GM18951 (cell line): Measurements from ENCODE around the gene SPRR2G.
"Not testable (repeated sequence)": the region's sequence is repeated elsewhere in the genome, so short reads cannot be mapped to it uniquely, and the experiment has no call there.

Experiments
- POLR2A ChIP-seq: IDR thresholded peaks from 4 replicates; pipeline ENCODE4 v1.6.1; 2011; ENCODE audit warnings: mild to moderate bottlenecking; ENCODE audit not compliant: insufficient read length, insufficient read depth; ENCODE audit errors: extremely low read depth
- in situ Hi-C: fragments of 300-500 bp; cut with MboI; formaldehyde crosslinking; loops from one replicate; pipeline ENCODE4 v1.12.0; 2022; ENCODE audit warnings: low sequenced_read_pairs, mixed read lengths, inconsistent platforms; ENCODE audit not compliant: unreplicated experiment

Gene SPRR2G

DNA sequence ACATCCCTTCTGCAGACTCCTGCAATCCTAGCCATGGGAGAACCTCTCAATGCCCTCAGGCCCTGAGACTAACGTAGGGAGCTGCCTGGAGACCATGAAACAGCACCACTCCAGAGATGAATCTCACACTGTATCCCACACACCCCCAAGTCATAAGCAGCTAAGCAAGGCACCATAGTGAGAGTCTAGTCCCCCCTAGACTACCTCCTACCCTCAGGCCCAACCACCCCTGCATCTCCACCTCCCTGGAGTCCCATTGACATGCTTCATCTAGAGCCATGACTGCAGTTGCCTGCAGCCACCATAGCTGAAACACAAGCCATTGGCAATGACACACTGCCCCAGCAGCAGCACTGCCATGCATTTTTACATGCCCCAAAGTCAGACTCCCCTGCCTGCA lies 17.4 kb downstream of the SPRR2G start:
- no peak for TF ChIP-seq POLR2A
- in situ Hi-C loops = no loop called here

GRCh38 chr1:153128688-153129087 lies 22.0 kb downstream of the SPRR2G start:
- in situ Hi-C loops = not testable (repeated sequence)

- in situ Hi-C loops = no loop called here
- no peak for TF ChIP-seq POLR2A
These were observed 23.4 kb downstream of the SPRR2G start for GRCh38 chr1:153127296-153127695.

DNA sequence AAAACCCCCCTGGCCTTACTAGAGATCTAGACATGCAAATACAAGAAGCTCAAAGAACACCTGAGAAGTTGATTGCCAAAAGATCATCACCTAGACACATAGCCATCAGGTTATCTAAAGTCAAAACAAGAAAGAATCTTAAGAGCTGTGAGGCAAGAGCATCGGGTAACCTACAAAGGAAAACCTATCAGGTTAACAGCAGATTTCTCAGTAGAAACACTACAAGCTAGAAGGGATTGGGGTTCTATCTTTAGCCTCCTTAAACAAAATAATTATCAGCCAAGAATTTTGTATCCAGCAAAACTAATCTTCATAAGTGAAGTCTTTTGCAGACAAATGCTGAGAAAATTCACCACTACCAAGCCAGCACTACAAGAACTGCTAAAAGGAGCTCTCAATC lies 25.2 kb downstream of the SPRR2G start:
- in situ Hi-C loops = no loop called here
- TF ChIP-seq POLR2A = no peak

- in situ Hi-C loops = not testable (repeated sequence)
These were observed 26.9 kb downstream of the SPRR2G start for GRCh38 chr1:153123793-153124192.

- in situ Hi-C loops = no loop called here
- no peak for TF ChIP-seq POLR2A
These were observed 27.8 kb downstream of the SPRR2G start for GRCh38 chr1:153122831-153123421.

DNA sequence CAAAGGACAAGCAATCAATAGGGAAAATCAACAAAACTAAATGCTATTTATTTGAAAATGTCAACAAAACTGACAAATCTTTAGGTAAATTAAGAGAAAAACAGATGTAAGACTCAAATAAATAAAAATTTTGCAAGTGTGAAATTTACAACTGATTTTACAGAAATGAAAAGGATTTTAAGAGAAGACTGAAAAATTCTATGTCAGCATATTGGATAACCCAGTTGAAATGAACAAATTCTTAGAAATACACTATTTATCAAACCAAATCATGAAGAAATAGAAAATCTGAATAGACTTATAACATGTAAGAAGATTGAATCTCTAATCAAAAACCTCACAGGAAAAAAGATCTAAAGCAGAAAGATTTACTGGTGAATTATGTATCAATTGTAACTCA lies 29.7 kb downstream of the SPRR2G start:
- TF ChIP-seq POLR2A = no peak
- in situ Hi-C loops = no loop called here

GRCh38 chr1:153119491-153119971 lies 31.2 kb downstream of the SPRR2G start:
- in situ Hi-C loops = no loop called here
- TF ChIP-seq POLR2A = no peak

DNA sequence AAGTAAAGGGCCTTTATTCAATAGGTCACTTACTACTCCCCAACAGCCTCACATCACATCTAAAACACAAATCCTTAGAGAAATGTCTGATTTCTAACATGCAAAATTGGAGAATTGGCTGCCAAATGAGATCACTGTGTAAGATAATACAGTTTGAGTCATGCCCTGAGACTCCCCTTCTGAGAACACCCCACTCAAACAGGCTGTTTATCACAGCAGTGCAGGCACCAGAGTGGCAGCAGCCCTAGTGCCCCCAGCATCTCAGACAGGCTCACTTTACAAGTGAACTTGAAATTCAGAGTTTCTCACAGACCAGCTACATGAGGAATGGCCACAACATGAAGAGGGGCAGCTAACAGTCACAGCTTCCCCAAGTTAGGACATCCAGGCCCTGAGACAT lies 35.4 kb downstream of the SPRR2G start:
- in situ Hi-C loops = not testable (repeated sequence)

- in situ Hi-C loops = no loop called here
- TF ChIP-seq POLR2A = no peak
These were observed 37.3 kb downstream of the SPRR2G start, which contains the start of gene SPRR2F for GRCh38 chr1:153113416-153113815. TSS of gene SPRR2F (minus strand) at chr1:153113516. CDS start at chr1:153112733, 783 bp downstream.

- in situ Hi-C loops = not testable (repeated sequence)
These were observed 38.2 kb downstream of the SPRR2G start for GRCh38 chr1:153112454-153112853.

- in situ Hi-C loops = no loop called here
- TF ChIP-seq POLR2A = no peak
These were observed 50.4 kb downstream of the SPRR2G start for GRCh38 chr1:153100245-153100644.
